SJSA1 (cell line): Measurements from ENCODE around the gene TNRC6B. TPM values are rescaled to one million over a fixed set of nuclear protein-coding genes. Genes with fewer than 3 reads are reported as not detected.
A peak's percentile ranks its signal among the peaks of the same experiment; 100 is the strongest.

Experiments used
- DNase-seq, 2 experiments: peaks; one replicate each; pipeline ENCODE4 v3.0.0-alpha.2; 2015 to 2020; ENCODE audit warnings: low spot score in 2 of 2, low read depth in 1 of 2
- H3K27ac ChIP-seq: fragments of 250-450 bp; sonication (Bioruptor Pico); 2 replicates; pipeline ENCODE4 v1.5.1; 2020; ENCODE audit warnings: mild to moderate bottlenecking, moderate library complexity
- H3K27me3 ChIP-seq: fragments of 250-450 bp; sonication (Bioruptor Pico); replicated peaks from 2 replicates; pipeline ENCODE4 v1.5.1; 2020; ENCODE audit warnings: mild to moderate bottlenecking, moderate library complexity
- H3K36me3 ChIP-seq: fragments of 250-450 bp; sonication (Bioruptor Pico); 2 replicates; pipeline ENCODE4 v1.5.1; 2020; ENCODE audit warnings: mild to moderate bottlenecking
- H3K4me1 ChIP-seq: fragments of 250-450 bp; sonication (Bioruptor Pico); replicated peaks from 2 replicates; pipeline ENCODE4 v1.6.1; 2021; ENCODE audit warnings: mild to moderate bottlenecking
- H3K4me3 ChIP-seq: fragments of 250-450 bp; sonication (Bioruptor Pico); 2 replicates; pipeline ENCODE4 v1.5.1; 2020; ENCODE audit warnings: mild to moderate bottlenecking
- H3K9me3 ChIP-seq: fragments of 250-450 bp; sonication (Bioruptor Pico); replicated peaks from 2 replicates; pipeline ENCODE4 v1.5.1; 2020; ENCODE audit warnings: mild to moderate bottlenecking
- total RNA-seq: library from RNA; depleted of rRNA; stranded (reverse); fragments of >200 nt; shearing (Covaris generic); gene quantifications from 2 replicates; pipeline ENCODE4 v1.2.3, GENCODE V29; 2014

TNRC6B gene
- total RNA-seq, 1 experiment from 2014 or later, result 16.6 TPM

DNA sequence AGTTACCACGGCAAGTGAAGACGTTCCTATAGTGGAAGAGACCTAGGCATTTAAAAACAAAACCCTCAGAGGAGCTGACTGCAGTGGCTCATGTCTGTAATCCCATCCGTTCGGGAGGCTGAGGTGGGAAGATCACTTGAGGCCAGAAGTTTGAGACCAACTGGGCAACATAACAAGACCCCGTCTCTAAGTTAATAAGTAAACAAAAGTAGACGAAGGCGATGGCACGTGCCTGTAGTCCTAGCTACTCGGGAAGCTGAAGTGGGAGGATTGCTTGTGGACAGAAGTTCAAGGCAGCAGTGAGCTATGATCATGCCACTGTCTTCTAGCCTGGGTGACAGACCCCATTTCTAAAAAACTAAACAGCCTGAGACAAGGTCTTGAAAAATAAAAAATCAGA, 164.8 kb downstream of the TNRC6B start:
- DNase-seq, result no peak
- Histone ChIP-seq H3K4me1 (peaks cover 11% of the 10 kb centered on the region), H3K36me3 (peaks cover 6% of the 10 kb centered on the region), H3K27ac (no peak overlapping the region), H3K27me3 (no peaks in the 10 kb centered on the region), H3K9me3 (no peaks in the 10 kb centered on the region), H3K4me3 (no peak overlapping the region)

DNA sequence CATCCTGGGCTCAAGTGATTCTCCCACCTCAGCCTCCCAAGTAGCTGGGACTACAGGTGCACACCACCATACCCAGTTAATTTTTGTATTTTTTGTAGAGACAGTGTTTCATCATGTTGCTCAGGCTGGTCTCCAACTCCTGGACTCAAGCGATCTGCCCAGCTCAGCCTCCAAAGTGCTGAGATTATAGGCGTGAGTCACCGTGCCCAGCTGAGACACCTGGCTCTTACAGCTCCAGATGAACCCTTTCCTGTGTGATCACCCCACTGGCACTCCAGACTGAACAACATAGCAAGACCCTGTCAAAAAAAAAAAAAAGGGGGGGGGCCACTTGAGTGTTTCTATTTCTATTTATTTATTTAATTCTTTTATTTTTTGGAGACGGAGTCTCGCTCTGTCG, 167.5 kb downstream of the TNRC6B start:
- Histone ChIP-seq H3K9me3 (no peaks in the 10 kb centered on the region), H3K4me1 (peaks cover 16% of the 10 kb centered on the region), H3K27me3 (no peaks in the 10 kb centered on the region), H3K4me3 (peak overlapping the region; percentile 72), H3K36me3 (peaks cover 29% of the 10 kb centered on the region), H3K27ac (no peak overlapping the region; the same call in 1 of the 2 replicates)
- DNase-seq, result no peak

DNA sequence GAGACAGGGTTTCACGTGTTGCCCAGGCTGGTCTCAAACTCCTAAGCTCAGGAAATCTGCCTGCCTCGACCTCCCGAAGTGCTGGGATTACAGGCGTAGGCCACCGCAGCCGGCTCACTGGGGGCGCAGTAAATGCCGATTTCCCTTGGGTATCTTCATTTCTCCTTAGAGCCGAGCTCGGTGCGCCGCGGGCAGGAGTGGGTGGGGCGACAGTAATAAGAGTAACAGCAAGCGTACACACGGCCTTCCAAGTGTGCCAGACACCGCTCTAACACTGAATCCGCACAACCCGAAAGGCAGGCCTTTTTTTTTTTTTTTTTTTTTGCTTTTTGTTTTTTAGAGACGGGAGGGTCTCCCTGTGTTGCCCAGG, 168.1 kb downstream of the TNRC6B start:
- Histone ChIP-seq H3K4me3 (peak overlapping the region; percentile 72), H3K9me3 (no peaks in the 10 kb centered on the region), H3K36me3 (peaks cover 34% of the 10 kb centered on the region), H3K27ac (peak overlapping the region; percentile 20), H3K27me3 (no peaks in the 10 kb centered on the region), H3K4me1 (peaks cover 16% of the 10 kb centered on the region)
- DNase-seq, result peak in 1 of 2 experiments; percentile 57

DNA sequence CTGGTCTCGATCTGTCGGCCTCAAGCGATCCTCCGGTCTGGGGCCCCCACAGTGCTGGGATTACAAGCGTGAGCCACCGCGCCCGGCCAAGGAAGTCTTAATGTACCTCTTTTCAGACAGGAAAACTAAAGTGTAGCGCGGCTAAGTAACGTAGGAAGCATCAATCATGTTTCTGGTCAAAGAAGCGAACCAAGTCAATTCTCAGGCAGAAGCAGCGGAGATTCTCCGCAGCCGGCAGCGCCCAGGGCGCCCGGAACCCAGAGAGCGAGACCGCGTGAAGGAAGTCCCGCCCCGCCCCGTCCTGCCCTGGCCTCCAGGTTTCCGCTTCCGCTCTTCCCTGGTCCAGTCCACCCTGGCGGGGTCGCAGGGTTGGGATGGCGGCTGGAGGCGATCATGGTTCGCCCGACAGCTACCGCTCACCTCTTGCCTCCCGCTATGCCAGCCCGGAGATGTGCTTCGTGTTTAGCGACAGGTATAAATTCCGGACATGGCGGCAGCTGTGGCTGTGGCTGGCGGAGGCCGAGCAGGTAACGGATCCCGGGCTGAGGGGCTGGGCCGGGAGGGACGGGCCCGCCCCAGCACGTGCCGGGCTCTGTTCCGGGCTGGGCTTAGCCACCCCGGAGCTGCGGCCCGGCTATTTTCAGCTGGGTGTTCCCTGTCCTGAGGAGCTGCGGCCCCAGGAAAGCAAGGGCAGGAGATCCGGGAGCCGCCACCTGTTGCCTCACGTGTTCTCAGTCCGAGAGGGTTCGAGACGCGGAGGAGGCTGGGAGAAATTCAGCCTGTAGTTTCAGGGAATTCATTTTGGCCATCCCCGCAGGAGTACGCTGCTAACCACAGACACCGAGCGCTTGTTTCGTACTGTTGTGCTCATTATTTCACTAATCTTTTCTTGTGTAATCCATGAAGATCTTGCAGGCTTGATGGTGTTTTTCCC, 168.7 kb downstream of the TNRC6B start, which contains the start of gene ADSL:
ADSL (plus strand) TSS at position 316 of the 934 bp plus-strand sequence; CDS start at position 375, 59 bp downstream.
- Histone ChIP-seq H3K9me3 (no peaks in the 10 kb centered on the region), H3K36me3 (peaks cover 41% of the 10 kb centered on the region), H3K4me3 (peak within 1 kb of the TSS; percentile 72), H3K27ac (peak within 1 kb of the TSS; percentile 20), H3K27me3 (no peaks in the 10 kb centered on the region), H3K4me1 (peaks cover 16% of the 10 kb centered on the region)
- DNase-seq, result peak; percentile 90 to 91

DNA sequence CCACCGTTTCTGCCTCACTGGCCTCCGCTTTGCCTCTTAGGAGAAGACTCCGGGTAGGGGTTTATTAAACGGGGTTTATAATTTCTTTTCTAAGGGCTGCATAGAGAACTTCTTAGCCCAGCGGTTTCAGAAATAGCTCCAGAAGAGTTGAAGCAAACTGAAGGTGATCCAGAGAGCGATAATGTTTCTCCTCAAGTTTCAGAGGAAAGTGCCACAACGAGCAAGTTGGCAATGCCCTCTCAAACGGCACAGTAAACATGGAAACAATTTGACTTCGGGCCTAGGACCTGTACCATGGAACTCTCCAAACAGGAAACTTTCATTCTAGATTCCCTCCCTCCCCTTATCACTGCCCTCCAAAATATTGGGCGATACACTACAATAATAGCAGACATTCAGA, 169.6 kb downstream of the TNRC6B start:
- DNase-seq, result no peak
- Histone ChIP-seq H3K27ac (no peak overlapping the region), H3K27me3 (no peaks in the 10 kb centered on the region), H3K4me1 (peaks cover 16% of the 10 kb centered on the region), H3K4me3 (peak overlapping the region; percentile 72), H3K9me3 (no peaks in the 10 kb centered on the region), H3K36me3 (peaks cover 49% of the 10 kb centered on the region)

GRCh38 chr22:40348025-40348658, 170.4 kb downstream of the TNRC6B start:
- Histone ChIP-seq H3K9me3 (no peaks in the 10 kb centered on the region), H3K4me3 (peak overlapping the region; percentile 72; the same call in 1 of the 2 replicates), H3K36me3 (peaks cover 58% of the 10 kb centered on the region), H3K27me3 (no peaks in the 10 kb centered on the region), H3K27ac (no peak overlapping the region), H3K4me1 (peaks cover 16% of the 10 kb centered on the region)
- peak in 1 of 2 experiments; percentile 56 for DNase-seq

GRCh38 chr22:40352763-40353162, 175.0 kb downstream of the TNRC6B start:
- H3K27ac ChIP-seq, result no peak overlapping the region
- peaks cover 79% of the 10 kb centered on the region for H3K36me3 ChIP-seq
- no peak overlapping the region for H3K4me3 ChIP-seq
- DNase-seq, result no peak
- no peaks in the 10 kb centered on the region for H3K9me3 ChIP-seq
- H3K4me1 ChIP-seq, result peaks cover 3% of the 10 kb centered on the region
- no peaks in the 10 kb centered on the region for H3K27me3 ChIP-seq

- no peak overlapping the region for H3K4me3 ChIP-seq
- DNase-seq, result no peak
- H3K4me1 ChIP-seq, result no peaks in the 10 kb centered on the region
- H3K9me3 ChIP-seq, result no peaks in the 10 kb centered on the region
- H3K27me3 ChIP-seq, result no peaks in the 10 kb centered on the region
- H3K27ac ChIP-seq, result no peak overlapping the region
- H3K36me3 ChIP-seq, result peaks cover 87% of the 10 kb centered on the region
Measured at GRCh38 chr22:40361100-40361499, 183.4 kb downstream of the TNRC6B start.

DNA sequence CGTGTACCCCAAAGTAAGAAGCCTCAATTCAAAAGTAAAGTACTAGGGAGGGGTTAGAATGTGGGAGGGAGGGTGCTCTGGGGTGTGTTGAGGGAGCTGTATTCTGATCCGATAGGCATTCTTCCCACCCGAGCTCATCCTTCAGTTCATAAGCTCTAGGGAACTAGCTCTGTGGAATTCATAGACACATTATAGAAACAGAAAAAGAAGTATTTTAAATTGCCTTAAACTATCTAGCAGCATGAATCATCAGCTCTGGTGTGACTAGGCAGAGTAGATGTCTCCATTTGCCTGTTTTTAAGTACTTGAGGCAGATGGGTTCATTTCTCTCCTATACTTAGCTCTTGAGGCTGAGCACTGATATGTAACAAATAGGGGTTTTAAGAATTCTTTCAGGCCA, 185.3 kb downstream of the TNRC6B start:
- H3K36me3 ChIP-seq, result peaks cover 96% of the 10 kb centered on the region
- H3K4me1 ChIP-seq, result no peaks in the 10 kb centered on the region
- no peak overlapping the region for H3K27ac ChIP-seq
- H3K27me3 ChIP-seq, result no peaks in the 10 kb centered on the region
- no peak for DNase-seq
- H3K9me3 ChIP-seq, result no peaks in the 10 kb centered on the region
- H3K4me3 ChIP-seq, result no peak overlapping the region

GRCh38 chr22:40364431-40364830, 186.7 kb downstream of the TNRC6B start:
- no peak for DNase-seq
- H3K4me3 ChIP-seq, result no peak overlapping the region

DNA sequence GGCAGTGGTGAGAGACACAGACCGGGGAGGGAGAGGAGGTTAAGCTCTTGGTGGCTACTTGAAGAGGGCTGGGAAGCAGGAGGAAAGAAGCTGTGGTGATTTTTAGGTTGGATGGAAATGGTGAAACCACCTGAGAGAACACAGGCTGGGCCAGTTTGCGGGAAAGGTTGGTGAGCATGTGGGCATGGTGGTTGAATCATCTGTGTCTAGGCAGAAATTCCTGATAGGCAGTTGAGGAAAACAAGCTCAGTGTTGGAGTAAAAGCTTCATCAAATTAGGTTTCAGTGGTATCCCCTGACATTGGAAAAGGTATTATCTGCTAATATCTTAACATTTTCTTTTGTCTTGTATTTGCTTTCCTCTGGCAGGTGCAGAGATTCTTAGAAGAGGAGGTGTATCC, 188.3 kb downstream of the TNRC6B start:
- H3K4me1 ChIP-seq, result no peaks in the 10 kb centered on the region
- no peaks in the 10 kb centered on the region for H3K9me3 ChIP-seq
- H3K4me3 ChIP-seq, result no peak overlapping the region
- no peak overlapping the region for H3K27ac ChIP-seq
- DNase-seq, result no peak
- H3K36me3 ChIP-seq, result peaks cover 76% of the 10 kb centered on the region
- H3K27me3 ChIP-seq, result no peaks in the 10 kb centered on the region

More at GRCh38 chr22:40364431-40364830, 186.7 kb downstream of the TNRC6B start:
- Histone ChIP-seq H3K9me3 (no peaks in the 10 kb centered on the region), H3K36me3 (peaks cover 87% of the 10 kb centered on the region), H3K27me3 (no peaks in the 10 kb centered on the region), H3K4me1 (no peaks in the 10 kb centered on the region), H3K27ac (no peak overlapping the region)

DNA sequence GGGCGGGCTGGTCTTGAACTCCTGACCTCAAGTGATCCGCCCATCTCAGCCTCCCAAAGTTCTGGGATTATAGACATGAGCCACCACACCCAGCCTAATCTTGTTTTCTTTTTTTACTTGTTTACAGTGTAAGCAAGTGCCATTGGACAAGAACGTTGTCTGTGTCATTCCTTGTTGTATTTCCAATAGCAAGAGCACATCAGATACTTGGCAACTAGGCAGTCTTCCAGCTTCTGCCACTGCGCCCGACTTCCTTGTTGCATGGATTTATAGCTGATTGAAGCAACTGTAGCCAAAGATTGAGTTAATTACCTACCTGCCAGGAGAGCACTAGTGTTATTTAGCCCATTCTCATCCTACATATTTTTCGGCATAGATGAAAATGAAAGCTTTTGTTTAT, 189.6 kb downstream of the TNRC6B start:
- H3K9me3 ChIP-seq, result no peaks in the 10 kb centered on the region

GRCh38 chr22:40368016-40368415, 190.3 kb downstream of the TNRC6B start:
- Histone ChIP-seq H3K36me3 (peaks cover 58% of the 10 kb centered on the region), H3K27me3 (no peaks in the 10 kb centered on the region), H3K4me1 (no peaks in the 10 kb centered on the region), H3K27ac (no peak overlapping the region), H3K9me3 (no peaks in the 10 kb centered on the region), H3K4me3 (no peak overlapping the region)
- DNase-seq, result no peak

More for the DNA sequence above, 189.6 kb downstream of the TNRC6B start:
- no peak overlapping the region for H3K27ac ChIP-seq
- H3K27me3 ChIP-seq, result no peaks in the 10 kb centered on the region
- H3K4me1 ChIP-seq, result no peaks in the 10 kb centered on the region
- H3K36me3 ChIP-seq, result peaks cover 64% of the 10 kb centered on the region
- no peak overlapping the region for H3K4me3 ChIP-seq
- no peak for DNase-seq

GRCh38 chr22:40368836-40369235, 191.1 kb downstream of the TNRC6B start:
- Histone ChIP-seq H3K27me3 (no peaks in the 10 kb centered on the region), H3K4me1 (no peaks in the 10 kb centered on the region), H3K4me3 (no peak overlapping the region), H3K9me3 (no peaks in the 10 kb centered on the region), H3K27ac (no peak overlapping the region), H3K36me3 (peaks cover 55% of the 10 kb centered on the region)
- no peak for DNase-seq
